Cardiac muscle cell (in vitro differentiated cells and primary cell): Measurements from ENCODE around the gene TNRC18. TPM values are rescaled to one million over a fixed set of nuclear protein-coding genes. Genes with fewer than 3 reads are reported as not detected.

ENCODE experiments used
- DNase-seq, 2 donors: peaks; one replicate each; pipeline versions ENCODE4 v3.0.0 to v3.0.0-alpha.2; 2010 to 2017; ENCODE audit warnings: low read depth in 1 of 2, low spot score in 1 of 2
- H3K27ac ChIP-seq: fragments of 200-600 bp; sonication (generic); 2 replicates; pipeline ENCODE4 v1.5.1; 2016
- H3K27me3 ChIP-seq: fragments of 200-600 bp; sonication (generic); 2 replicates; pipeline ENCODE4 v1.6.0; 2016; ENCODE audit warnings: control low read depth
- H3K36me3 ChIP-seq: fragments of 200-600 bp; sonication (generic); 2 replicates; pipeline ENCODE4 v1.5.1; 2016; ENCODE audit warnings: control low read depth
- H3K4me1 ChIP-seq: fragments of 200-600 bp; sonication (generic); 2 replicates; pipeline ENCODE4 v1.8.1; 2017; ENCODE audit warnings: low read depth, mild to moderate bottlenecking, mixed run types
- H3K4me3 ChIP-seq: fragments of 200-600 bp; sonication (generic); 2 replicates; pipeline ENCODE4 v1.5.1; 2016; ENCODE audit warnings: mild to moderate bottlenecking
- H3K9me3 ChIP-seq: fragments of 200-600 bp; sonication (generic); 2 replicates; pipeline ENCODE4 v1.5.1; 2017; ENCODE audit warnings: low read depth, mild to moderate bottlenecking, control low read depth
- polyA plus RNA-seq: library from polyadenylated mRNA; unstranded; fragments of >200 nt; fragmentation: Nextera tagmentation; extraction: Ambion mirVana; gene quantifications from 2 replicates; pipeline ENCODE4 v1.2.1, GENCODE V29; 2016
- total RNA-seq: library from RNA; depleted of rRNA; stranded (reverse); fragments of >200 nt; gene quantifications from 2 replicates; pipeline ENCODE4 v1.2.3, GENCODE V29; 2016
- TF ChIP-seq, protein P1 (sequence below): IDR thresholded peaks from 2 replicates; pipeline ENCODE4 v1.5.1; 2012; ENCODE audit warnings: low read depth, mild to moderate bottlenecking, low read length

The TNRC18 gene
- total and polyA plus RNA-seq, 2 experiments from 2014 or later: 15.1 to 180 TPM

DNA sequence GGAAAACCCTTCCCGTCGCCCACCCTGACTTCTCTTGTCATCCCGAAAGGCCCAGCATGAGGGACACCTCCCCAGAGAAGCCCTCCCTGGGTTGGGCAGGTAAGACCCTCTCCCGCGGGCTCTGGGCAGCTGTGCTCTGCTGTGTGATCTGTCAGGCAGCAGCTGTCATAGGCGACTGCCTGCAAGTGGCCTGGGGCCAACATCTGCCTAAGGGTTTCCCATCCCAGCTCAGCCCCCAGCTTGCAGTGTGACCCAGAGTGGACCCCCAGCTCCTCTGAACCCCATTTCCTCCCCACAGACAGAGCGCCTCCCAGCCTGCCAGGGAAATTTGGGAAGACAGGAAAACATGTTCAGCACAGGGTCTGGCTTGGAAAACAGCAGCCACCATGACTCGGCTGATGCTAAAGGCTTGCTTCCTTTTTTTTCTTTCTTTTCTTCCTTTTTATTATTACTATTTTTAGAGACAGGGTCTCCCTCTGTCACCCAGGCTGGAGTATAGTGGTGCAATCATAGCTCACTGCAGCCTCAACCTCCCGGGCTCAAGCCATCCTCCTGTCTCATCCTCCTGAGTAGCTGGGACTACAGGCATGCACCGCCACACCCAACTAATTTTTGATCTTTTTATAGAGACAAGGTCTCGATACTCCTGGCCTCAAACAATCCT lies 18.3 kb upstream of the TNRC18 start:
- H3K27me3 ChIP-seq: no peaks in the 10 kb centered on the region
- TF ChIP-seq, protein P1, sequence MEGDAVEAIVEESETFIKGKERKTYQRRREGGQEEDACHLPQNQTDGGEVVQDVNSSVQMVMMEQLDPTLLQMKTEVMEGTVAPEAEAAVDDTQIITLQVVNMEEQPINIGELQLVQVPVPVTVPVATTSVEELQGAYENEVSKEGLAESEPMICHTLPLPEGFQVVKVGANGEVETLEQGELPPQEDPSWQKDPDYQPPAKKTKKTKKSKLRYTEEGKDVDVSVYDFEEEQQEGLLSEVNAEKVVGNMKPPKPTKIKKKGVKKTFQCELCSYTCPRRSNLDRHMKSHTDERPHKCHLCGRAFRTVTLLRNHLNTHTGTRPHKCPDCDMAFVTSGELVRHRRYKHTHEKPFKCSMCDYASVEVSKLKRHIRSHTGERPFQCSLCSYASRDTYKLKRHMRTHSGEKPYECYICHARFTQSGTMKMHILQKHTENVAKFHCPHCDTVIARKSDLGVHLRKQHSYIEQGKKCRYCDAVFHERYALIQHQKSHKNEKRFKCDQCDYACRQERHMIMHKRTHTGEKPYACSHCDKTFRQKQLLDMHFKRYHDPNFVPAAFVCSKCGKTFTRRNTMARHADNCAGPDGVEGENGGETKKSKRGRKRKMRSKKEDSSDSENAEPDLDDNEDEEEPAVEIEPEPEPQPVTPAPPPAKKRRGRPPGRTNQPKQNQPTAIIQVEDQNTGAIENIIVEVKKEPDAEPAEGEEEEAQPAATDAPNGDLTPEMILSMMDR: no peak
- no peaks in the 10 kb centered on the region for H3K36me3 ChIP-seq
- no peaks in the 10 kb centered on the region for H3K9me3 ChIP-seq
- DNase-seq: no peak
- H3K27ac ChIP-seq: no peak overlapping the region
- H3K4me3 ChIP-seq: no peak overlapping the region
- H3K4me1 ChIP-seq: peaks cover 9% of the 10 kb centered on the region

DNA sequence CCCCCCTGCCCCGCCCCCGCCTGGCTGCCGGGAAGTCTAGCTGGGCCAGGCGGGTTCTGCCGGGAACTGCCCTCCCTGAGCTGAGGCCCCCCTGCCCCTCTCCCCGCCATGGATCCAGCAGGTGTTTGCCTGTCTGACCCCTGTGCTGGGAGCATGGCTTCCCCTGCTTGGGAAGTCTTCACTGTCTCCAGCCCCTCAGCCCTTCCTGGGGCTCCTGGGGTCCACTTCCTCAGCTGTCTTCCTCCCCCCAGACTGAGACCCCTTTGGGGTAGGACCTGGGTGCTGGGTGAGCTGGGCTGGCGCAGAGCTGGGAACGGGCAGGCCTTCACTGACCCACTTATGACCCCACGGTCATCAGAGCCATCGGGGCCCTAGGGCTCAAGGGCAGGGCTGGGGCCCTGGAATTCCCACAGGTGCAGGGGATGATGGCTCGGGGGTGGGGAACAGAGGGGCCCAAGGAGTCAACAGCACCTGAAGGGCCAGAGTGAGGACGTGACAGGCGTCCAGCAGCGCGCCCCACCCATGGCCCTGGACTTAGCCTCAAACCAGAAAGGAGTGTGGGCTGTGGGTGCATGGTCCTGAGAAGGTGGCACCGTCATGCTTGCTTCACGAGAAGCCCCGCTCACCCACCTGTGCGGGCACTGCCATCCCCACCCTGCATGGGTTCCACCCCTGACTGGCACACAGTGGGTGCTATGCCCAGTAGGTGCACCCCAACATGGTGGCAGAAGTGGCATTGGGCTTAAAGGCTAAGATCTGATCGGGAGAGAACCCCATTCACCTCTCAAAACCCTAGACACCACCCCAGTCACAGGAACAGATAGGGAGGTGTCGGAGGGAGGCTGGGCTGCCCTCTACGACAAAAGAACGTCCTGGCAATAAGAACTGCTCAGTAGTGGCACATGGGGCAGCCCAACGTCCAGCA lies 16.2 kb upstream of the TNRC18 start:
- TF ChIP-seq, protein P1: no peak
- Histone ChIP-seq H3K9me3 (no peaks in the 10 kb centered on the region), H3K4me1 (peaks cover 9% of the 10 kb centered on the region), H3K27ac (no peak overlapping the region), H3K4me3 (no peak overlapping the region), H3K36me3 (no peaks in the 10 kb centered on the region), H3K27me3 (no peaks in the 10 kb centered on the region)
- DNase-seq: no peak

DNA sequence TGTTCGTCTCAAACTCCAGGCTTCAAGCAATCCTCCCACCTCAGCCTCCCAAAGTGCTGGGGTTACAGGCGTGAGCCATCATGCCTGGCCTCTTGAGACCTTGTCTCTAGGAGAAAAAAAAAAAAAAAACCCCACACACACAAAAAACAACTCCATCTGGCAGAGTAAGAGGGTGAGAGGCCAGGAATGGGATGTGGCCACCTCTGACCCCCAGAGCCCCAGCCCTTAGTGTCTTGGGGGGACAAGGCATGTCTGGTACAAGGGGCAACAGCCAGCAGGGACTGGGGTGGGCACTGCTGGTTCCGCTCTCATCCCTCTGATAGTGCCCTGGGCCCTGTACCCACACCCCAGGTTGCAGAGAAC lies 15.6 kb upstream of the TNRC18 start:
- no peak overlapping the region for H3K4me3 ChIP-seq
- TF ChIP-seq, protein P1: no peak
- no peaks in the 10 kb centered on the region for H3K36me3 ChIP-seq
- no peaks in the 10 kb centered on the region for H3K27me3 ChIP-seq
- H3K9me3 ChIP-seq: no peaks in the 10 kb centered on the region
- no peak overlapping the region for H3K27ac ChIP-seq
- DNase-seq: no peak
- peaks cover 9% of the 10 kb centered on the region for H3K4me1 ChIP-seq

DNA sequence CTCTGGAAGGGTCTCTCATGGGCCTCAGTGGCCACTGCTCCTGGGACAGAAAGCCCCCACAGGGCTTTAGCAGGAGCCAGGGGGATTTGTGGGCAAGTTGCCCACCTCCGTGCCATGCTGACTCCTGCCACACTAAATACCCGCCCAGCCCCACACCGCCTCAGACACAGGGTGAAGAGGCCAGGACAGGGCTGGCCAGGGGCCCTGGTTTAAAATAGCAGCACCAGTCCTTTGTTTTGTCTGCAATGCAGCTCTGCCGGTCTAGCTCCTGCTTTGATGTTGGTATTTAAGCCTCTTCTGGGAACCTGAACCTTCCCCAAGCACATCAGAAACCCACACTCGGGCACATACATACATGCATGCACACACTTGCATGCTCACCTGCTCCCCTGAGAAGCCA lies 14.4 kb upstream of the TNRC18 start:
- peak in 1 of 2 donors; percentile 33 for DNase-seq
- Histone ChIP-seq H3K4me3 (no peak overlapping the region), H3K9me3 (no peaks in the 10 kb centered on the region), H3K27ac (peak overlapping the region; percentile 89), H3K27me3 (no peaks in the 10 kb centered on the region), H3K4me1 (peaks cover 9% of the 10 kb centered on the region), H3K36me3 (no peaks in the 10 kb centered on the region)
- TF ChIP-seq, protein P1: no peak

DNA sequence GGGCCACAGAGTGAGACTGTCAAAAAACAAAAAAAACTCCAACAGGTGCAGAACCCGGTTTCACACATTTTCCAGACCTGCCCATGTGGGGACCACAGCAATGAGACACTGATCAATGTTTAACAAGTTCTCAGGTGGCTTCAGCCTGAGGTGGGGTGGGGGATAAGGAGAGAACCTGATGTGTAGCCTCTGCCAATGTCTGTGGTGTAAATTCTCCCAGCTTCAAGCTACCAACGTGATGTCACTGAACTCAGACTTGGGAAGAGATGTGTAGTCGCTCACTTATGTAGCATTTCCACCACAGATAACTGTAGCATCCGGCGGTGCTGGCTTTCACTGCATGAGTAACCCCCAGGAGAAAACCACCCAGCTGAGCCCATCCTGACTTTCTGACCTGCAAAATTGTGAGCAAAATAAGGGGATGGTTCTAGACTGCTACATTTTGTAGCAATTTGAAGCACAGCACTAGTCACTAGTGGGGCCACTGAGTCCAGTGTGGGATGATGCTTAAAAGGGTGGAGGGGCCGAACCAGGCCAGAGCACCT lies 13.8 kb upstream of the TNRC18 start:
- Histone ChIP-seq H3K9me3 (no peaks in the 10 kb centered on the region), H3K27me3 (no peaks in the 10 kb centered on the region), H3K36me3 (no peaks in the 10 kb centered on the region), H3K4me3 (no peak overlapping the region), H3K27ac (peak overlapping the region; percentile 89), H3K4me1 (peaks cover 9% of the 10 kb centered on the region)
- DNase-seq: no peak
- TF ChIP-seq, protein P1: no peak
